GM19372 (cell line): ENCODE measurements around the gene SAE1.
"Not testable (repeated sequence)": the region's sequence is repeated elsewhere in the genome, so short reads cannot be mapped to it uniquely, and the experiment has no call there.

Experiments used
- ATAC-seq: cut with Tn5 transposase; IDR thresholded peaks from one replicate; pipeline ENCODE4 v1.9.1; 2021; ENCODE audit warnings: mild to moderate bottlenecking, low read depth, moderate library complexity; ENCODE audit not compliant: unreplicated experiment

The SAE1 gene

GRCh38 chr19:47125669-47125938, 5.0 kb upstream of the SAE1 start:
- no peak for ATAC-seq

GRCh38 chr19:47129579-47129978, 1.1 kb upstream of the SAE1 start:
- no peak for ATAC-seq

GRCh38 chr19:47130120-47130588, 481 bp upstream of the SAE1 start:
- ATAC-seq: no peak

- ATAC-seq: no peak
Observed at GRCh38 chr19:47132194-47132852, 1.7 kb downstream of the SAE1 start.

GRCh38 chr19:47133021-47133471, 2.4 kb downstream of the SAE1 start:
- ATAC-seq: no peak

- ATAC-seq: no peak
Observed at GRCh38 chr19:47134545-47134944, 3.9 kb downstream of the SAE1 start.

- no peak for ATAC-seq
Observed at GRCh38 chr19:47135156-47135555, 4.5 kb downstream of the SAE1 start.

- ATAC-seq: not testable (repeated sequence)
Observed at GRCh38 chr19:47141252-47141651, 10.6 kb downstream of the SAE1 start.

- ATAC-seq: no peak
Observed at GRCh38 chr19:47141695-47142094, 11.1 kb downstream of the SAE1 start.

GRCh38 chr19:47142779-47143178, 12.1 kb downstream of the SAE1 start:
- ATAC-seq: no peak

GRCh38 chr19:47143322-47144073, 12.9 kb downstream of the SAE1 start:
- no peak for ATAC-seq

GRCh38 chr19:47144630-47145029, 14.0 kb downstream of the SAE1 start:
- ATAC-seq: no peak

- no peak for ATAC-seq
Observed at GRCh38 chr19:47145639-47146486, 15.2 kb downstream of the SAE1 start.

- ATAC-seq: no peak
Observed at GRCh38 chr19:47146920-47147319, 16.3 kb downstream of the SAE1 start.

GRCh38 chr19:47151627-47152026, 21.0 kb downstream of the SAE1 start:
- ATAC-seq: no peak

GRCh38 chr19:47152205-47152604, 21.6 kb downstream of the SAE1 start:
- ATAC-seq: no peak

- ATAC-seq: no peak
Observed at GRCh38 chr19:47152632-47153031, 22.0 kb downstream of the SAE1 start.

- no peak for ATAC-seq
Observed at GRCh38 chr19:47153266-47153665, 22.6 kb downstream of the SAE1 start.

- ATAC-seq: no peak
Observed at GRCh38 chr19:47155148-47155547, 24.5 kb downstream of the SAE1 start.

- no peak for ATAC-seq
Observed at GRCh38 chr19:47156861-47157430, 26.3 kb downstream of the SAE1 start.
